MM.1S (cell line): ENCODE results near the gene ATP4A.
A peak's percentile ranks its signal among the peaks of the same experiment; 100 is the strongest.

Source experiments
- DNase-seq: peaks from one replicate; pipeline ENCODE4 v3.0.0-alpha.2; 2015
- H2AFZ ChIP-seq: fragments of 300-600 bp; sonication (generic); 2 replicates; pipeline ENCODE4 v1.6.0; 2016; ENCODE audit warnings: antibody characterized with exemption, low read length
- H3F3A ChIP-seq: fragments of 300-600 bp; sonication (generic); 2 replicates; pipeline ENCODE4 v1.6.1; 2016; ENCODE audit warnings: mild to moderate bottlenecking, antibody characterized with exemption, low read length, moderate library complexity, mixed read lengths; ENCODE audit not compliant: insufficient read depth
- H3K27ac ChIP-seq: fragments of 300-600 bp; sonication (generic); 2 replicates; pipeline ENCODE4 v1.5.1; 2016; ENCODE audit warnings: mild to moderate bottlenecking, low read length
- H3K27me3 ChIP-seq: fragments of 300-600 bp; sonication (generic); replicated peaks from 2 replicates; pipeline ENCODE4 v1.6.0; 2016; ENCODE audit warnings: low read length; ENCODE audit not compliant: insufficient read depth
- H3K36me3 ChIP-seq: fragments of 300-600 bp; sonication (generic); replicated peaks from 2 replicates; pipeline ENCODE4 v1.6.1; 2016; ENCODE audit warnings: mild to moderate bottlenecking, low read length, mixed read lengths; ENCODE audit not compliant: insufficient read depth
- H3K4me1 ChIP-seq: fragments of 300-600 bp; sonication (generic); 2 replicates; pipeline ENCODE4 v1.6.1; 2016; ENCODE audit warnings: low read length, mixed read lengths
- H3K4me2 ChIP-seq: fragments of 300-600 bp; sonication (generic); 2 replicates; pipeline ENCODE4 v1.6.0; 2016; ENCODE audit warnings: low read depth, low read length
- H3K4me3 ChIP-seq: fragments of 300-600 bp; sonication (generic); 2 replicates; pipeline ENCODE4 v1.5.1; 2016; ENCODE audit warnings: low read length, mixed read lengths
- H3K79me2 ChIP-seq: fragments of 300-600 bp; sonication (generic); 2 replicates; pipeline ENCODE4 v1.6.1; 2016; ENCODE audit warnings: mixed run types, low read length, mixed read lengths
- H3K9ac ChIP-seq: fragments of 300-600 bp; sonication (generic); 2 replicates; pipeline ENCODE4 v1.6.1; 2016; ENCODE audit warnings: low read length, mixed read lengths
- H3K9me2 ChIP-seq: fragments of 300-600 bp; sonication (generic); replicated peaks from 2 replicates; pipeline ENCODE4 v1.6.1; 2016; ENCODE audit warnings: mild to moderate bottlenecking, low read length, mixed read lengths; ENCODE audit not compliant: insufficient read depth
- H3K9me3 ChIP-seq: fragments of 300-600 bp; sonication (generic); replicated peaks from 2 replicates; pipeline ENCODE4 v1.6.1; 2016; ENCODE audit warnings: mild to moderate bottlenecking, low read length, mixed read lengths; ENCODE audit not compliant: insufficient read depth
- H4K20me1 ChIP-seq: fragments of 300-600 bp; sonication (generic); 2 replicates; pipeline ENCODE4 v1.6.1; 2016; ENCODE audit warnings: mild to moderate bottlenecking, low read length, moderate library complexity, mixed read lengths; ENCODE audit not compliant: insufficient read depth
- EZH2 ChIP-seq: fragments of 300-600 bp; sonication (generic); optimal IDR thresholded peaks from 2 replicates; pipeline ENCODE3; 2017; ENCODE audit warnings: low read depth, mild to moderate bottlenecking, antibody characterized with exemption, low read length, mixed read lengths
- EZH2phosphoT487 ChIP-seq: fragments of 300-600 bp; sonication (generic); IDR thresholded peaks from 2 replicates; pipeline ENCODE4 v1.6.1; 2018; ENCODE audit warnings: antibody characterized with exemption, low read length
- TF ChIP-seq, protein P1 (sequence below): fragments of 300-600 bp; sonication (generic); IDR thresholded peaks from 2 replicates; pipeline ENCODE4 v1.5.1; 2016; ENCODE audit warnings: antibody characterized with exemption, low read length, mixed read lengths

The ATP4A gene

DNA sequence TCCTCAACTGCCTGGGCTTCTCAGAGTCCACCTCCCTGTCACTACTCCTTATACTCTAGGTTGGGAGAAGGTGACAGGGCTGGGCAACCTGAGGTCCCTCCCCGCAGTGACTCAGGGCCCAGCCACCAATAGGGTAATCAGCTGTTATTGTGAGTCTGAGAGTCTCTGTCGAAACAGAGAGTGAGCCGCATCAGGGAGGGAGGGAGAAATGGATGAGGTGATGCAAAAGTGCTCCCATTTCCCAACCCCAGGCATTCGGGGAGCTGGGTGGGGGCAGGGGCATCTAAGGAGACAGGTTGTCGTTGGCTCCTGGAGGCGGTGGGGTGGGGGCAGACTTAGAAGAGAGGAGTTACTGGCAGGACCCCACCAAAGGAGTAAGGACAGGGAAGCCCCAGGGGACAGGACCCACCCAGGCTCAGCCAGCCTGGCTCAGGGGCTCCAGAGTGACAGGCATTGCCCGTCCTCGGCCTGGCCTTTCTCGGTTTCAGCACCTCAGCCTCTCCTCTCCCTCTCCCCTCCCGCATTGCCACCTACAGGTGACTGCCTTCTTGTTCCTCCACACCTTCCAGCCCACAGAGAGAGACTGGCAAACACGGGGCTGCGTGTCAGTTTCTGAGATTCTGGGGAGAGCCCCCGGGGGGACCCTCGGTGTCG is 49.7 kb downstream of the ATP4A start, which contains the start of gene DMKN:
Gene DMKN, minus strand, starts transcription at position 22 of the 654 bp plus-strand sequence. CDS start 174 bp downstream, outside the sequence.
- no peaks in the 10 kb centered on the region for H3K79me2 ChIP-seq
- no peaks in the 10 kb centered on the region for H3K36me3 ChIP-seq
- no peak within 1 kb of the TSS for H3K4me3 ChIP-seq
- no peak within 1 kb of the TSS for H3K27ac ChIP-seq
- no peaks in the 10 kb centered on the region for H3F3A ChIP-seq
- no peaks in the 10 kb centered on the region for H3K4me1 ChIP-seq
- no peak within 1 kb of the TSS for H3K4me2 ChIP-seq
- H3K27me3 ChIP-seq: peaks cover 98% of the 10 kb centered on the region
- H3K9me3 ChIP-seq: no peaks in the 10 kb centered on the region
- no peaks in the 10 kb centered on the region for H3K9me2 ChIP-seq
- no peak for DNase-seq
- no peaks in the 10 kb centered on the region for H4K20me1 ChIP-seq
- no peak within 1 kb of the TSS for H3K9ac ChIP-seq
- H2AFZ ChIP-seq: no peak within 1 kb of the TSS
- TF ChIP-seq EZH2phosphoT487: no peak
- TF ChIP-seq EZH2: no peak
- TF ChIP-seq, protein P1, sequence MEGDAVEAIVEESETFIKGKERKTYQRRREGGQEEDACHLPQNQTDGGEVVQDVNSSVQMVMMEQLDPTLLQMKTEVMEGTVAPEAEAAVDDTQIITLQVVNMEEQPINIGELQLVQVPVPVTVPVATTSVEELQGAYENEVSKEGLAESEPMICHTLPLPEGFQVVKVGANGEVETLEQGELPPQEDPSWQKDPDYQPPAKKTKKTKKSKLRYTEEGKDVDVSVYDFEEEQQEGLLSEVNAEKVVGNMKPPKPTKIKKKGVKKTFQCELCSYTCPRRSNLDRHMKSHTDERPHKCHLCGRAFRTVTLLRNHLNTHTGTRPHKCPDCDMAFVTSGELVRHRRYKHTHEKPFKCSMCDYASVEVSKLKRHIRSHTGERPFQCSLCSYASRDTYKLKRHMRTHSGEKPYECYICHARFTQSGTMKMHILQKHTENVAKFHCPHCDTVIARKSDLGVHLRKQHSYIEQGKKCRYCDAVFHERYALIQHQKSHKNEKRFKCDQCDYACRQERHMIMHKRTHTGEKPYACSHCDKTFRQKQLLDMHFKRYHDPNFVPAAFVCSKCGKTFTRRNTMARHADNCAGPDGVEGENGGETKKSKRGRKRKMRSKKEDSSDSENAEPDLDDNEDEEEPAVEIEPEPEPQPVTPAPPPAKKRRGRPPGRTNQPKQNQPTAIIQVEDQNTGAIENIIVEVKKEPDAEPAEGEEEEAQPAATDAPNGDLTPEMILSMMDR: peak; percentile 21

DNA sequence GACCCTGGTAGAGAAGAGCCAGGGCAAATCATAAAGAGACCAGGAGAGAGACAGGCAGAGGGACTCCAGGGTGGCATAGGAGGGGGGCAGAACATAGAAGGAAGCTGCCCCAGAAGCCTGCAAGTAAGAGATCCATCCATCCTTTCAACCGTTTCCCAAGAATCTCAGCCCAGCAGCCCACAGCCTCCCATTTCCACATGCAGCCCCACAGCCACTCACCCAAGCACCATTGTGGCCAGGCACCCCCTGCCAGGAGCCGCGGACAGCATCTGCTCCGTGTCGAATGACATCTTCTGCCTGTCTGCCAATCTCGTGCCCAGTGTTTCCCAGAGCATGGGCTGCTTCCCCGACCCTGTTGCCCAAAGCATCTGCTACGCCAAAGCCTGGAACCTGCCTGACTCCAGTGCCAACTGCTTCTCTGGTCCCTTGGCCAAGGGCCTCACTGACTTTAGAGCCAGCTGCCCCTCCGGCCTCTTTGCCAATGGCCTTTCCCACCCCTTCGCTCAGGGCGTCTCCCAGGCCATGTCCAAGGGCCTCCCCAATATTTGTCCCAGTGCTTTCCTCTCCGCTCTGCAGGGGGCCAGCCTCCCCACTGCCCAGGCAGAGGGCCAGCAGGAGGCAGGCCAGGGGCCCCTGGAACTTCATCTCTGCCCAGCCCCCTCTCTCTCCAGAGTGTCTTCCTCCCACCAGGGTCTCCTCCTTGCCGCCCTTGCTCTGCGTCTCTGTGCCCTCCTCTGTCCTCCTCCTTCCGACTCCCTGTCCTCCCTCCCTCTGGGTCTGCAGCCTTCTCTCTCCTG is 50.4 kb downstream of the ATP4A start:
- H2AFZ ChIP-seq: no peak overlapping the region
- TF ChIP-seq EZH2 (no peak), EZH2phosphoT487 (no peak)
- TF ChIP-seq, protein P1: no peak
- peaks cover 98% of the 10 kb centered on the region for H3K27me3 ChIP-seq
- no peak overlapping the region for H3K9ac ChIP-seq
- H3K79me2 ChIP-seq: no peaks in the 10 kb centered on the region
- H3K27ac ChIP-seq: no peak overlapping the region
- no peaks in the 10 kb centered on the region for H3K9me3 ChIP-seq
- H3K9me2 ChIP-seq: no peaks in the 10 kb centered on the region
- H4K20me1 ChIP-seq: no peaks in the 10 kb centered on the region
- H3F3A ChIP-seq: no peaks in the 10 kb centered on the region
- no peaks in the 10 kb centered on the region for H3K4me1 ChIP-seq
- no peak overlapping the region for H3K4me2 ChIP-seq
- no peak for DNase-seq
- H3K4me3 ChIP-seq: no peak overlapping the region
- H3K36me3 ChIP-seq: no peaks in the 10 kb centered on the region

DNA sequence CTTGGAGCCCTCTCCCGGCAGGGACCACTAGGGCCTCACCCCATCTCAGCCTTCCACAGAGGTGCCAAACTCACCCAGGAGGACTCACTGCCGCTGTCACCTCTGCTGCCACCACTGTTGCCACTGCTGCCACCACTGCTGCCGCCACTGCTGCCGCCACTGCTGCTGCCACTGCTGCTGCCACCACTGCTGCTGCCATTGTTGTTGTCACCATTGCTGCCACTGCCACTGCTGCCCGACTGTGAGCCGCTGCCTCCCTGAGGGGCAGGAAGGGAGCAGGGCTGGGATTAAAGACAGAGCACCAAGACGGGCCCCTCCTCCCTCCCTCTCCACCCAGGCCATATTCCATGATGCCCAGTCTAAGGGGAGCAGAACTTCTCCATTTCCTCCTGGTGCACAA is 52.1 kb downstream of the ATP4A start:
- H3K4me1 ChIP-seq: peaks cover 7% of the 10 kb centered on the region
- H3K9ac ChIP-seq: no peak overlapping the region
- H2AFZ ChIP-seq: no peak overlapping the region
- H3K9me2 ChIP-seq: no peaks in the 10 kb centered on the region
- no peaks in the 10 kb centered on the region for H3K36me3 ChIP-seq
- no peaks in the 10 kb centered on the region for H3K9me3 ChIP-seq
- no peak overlapping the region for H3K4me2 ChIP-seq
- no peaks in the 10 kb centered on the region for H4K20me1 ChIP-seq
- TF ChIP-seq, protein P1: no peak
- TF ChIP-seq EZH2: no peak
- no peak overlapping the region for H3K27ac ChIP-seq
- DNase-seq: no peak
- H3K27me3 ChIP-seq: peaks cover 97% of the 10 kb centered on the region
- H3K79me2 ChIP-seq: no peaks in the 10 kb centered on the region
- H3F3A ChIP-seq: no peaks in the 10 kb centered on the region
- no peak overlapping the region for H3K4me3 ChIP-seq
